ENCODE results near the gene C2orf42.
A peak's percentile ranks its signal among the peaks of the same experiment; 100 is the strongest.
"Not testable (repeated sequence)": the region's sequence is repeated elsewhere in the genome, so short reads cannot be mapped to it uniquely, and the experiment has no call there.

C2orf42 gene

DNA sequence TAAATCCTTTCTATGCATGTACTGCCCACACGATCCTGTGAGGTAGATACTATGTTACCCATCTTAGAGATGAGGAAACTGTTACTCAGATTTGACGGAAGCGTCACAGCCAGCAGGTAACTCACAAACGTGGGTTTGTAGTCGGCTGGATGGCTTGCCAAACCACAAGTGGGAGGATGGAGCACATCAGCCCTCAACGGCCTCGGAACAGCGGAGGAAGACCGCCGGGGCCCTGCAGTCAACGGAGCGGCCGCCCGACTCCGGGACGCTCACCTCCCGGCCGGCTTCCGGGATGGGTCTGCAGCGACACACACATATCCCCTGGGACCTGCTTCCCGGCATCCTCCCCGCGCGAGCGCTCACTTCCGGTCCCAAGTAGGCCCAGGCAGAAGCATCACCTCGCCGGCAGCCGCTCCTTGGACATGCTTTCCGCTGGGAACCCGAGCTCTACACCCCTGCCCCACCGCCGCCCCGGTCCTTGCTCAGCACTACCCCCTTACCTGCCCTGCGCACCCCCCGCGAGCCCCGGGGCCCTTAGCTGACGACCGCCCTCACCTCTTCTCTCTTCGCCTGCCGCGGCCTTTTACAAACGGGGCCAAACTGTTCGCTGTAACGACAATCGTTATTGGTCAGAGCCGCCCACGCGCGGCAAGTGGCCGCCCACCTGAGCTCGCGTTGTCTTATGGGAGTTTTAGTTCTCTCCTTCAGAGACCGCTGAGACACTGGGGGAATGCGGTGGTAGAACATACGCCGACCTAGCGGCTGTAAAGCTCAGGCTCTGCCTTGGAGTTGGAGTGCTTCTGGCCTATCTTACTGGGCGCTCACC lies at the start of gene C2orf42:
TSS of gene C2orf42 (minus strand) at position 602 of the 826 bp plus-strand sequence. CDS start 9,034 bp downstream, outside the sequence.
- peak within 1 kb of the TSS; percentile 88 for H3K4me3 ChIP-seq (ENCODE audit: low read length)
- TF ChIP-seq ZNF274 (IDR thresholded peaks at IDR 0.05; ENCODE audit: low read depth, low read length), result no peak

GRCh38 chr2:70240599-70240998 lies 49.8 kb upstream of the C2orf42 start:
- no peak for TF ChIP-seq ZNF274 (IDR thresholded peaks at IDR 0.05; ENCODE audit: low read depth, low read length)
- H3K4me3 ChIP-seq (ENCODE audit: low read length), result no peak overlapping the region

- no peak overlapping the region for H3K4me3 ChIP-seq (ENCODE audit: low read length)
- TF ChIP-seq ZNF274 (IDR thresholded peaks at IDR 0.05; ENCODE audit: low read depth, low read length), result no peak
Measured at GRCh38 chr2:70233926-70234325, 43.1 kb upstream of the C2orf42 start.

DNA sequence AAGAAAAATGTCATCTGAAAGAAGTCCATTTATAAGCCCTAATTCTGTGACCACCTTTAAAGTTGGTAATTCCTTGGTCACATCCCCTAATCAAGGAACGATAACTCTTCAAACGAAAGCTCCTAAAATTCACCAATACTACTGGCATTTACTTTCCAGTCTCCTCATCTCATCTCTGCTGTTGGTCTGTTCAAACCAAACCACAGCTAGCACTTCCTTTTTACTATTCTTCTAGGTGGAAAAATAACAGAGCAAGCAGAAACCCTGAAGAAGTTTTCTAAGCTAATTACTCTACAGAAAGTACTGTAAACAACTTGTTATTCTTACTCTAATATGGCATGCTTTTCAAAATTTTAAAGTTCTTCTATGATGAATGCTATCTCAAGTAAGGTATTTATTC lies 36.0 kb upstream of the C2orf42 start:
- no peak overlapping the region for H3K4me3 ChIP-seq (ENCODE audit: low read length)
- TF ChIP-seq ZNF274 (IDR thresholded peaks at IDR 0.05; ENCODE audit: low read depth, low read length), result no peak

GRCh38 chr2:70223305-70223704 lies 32.5 kb upstream of the C2orf42 start:
- not testable (repeated sequence) for H3K4me3 ChIP-seq (ENCODE audit: low read length)

DNA sequence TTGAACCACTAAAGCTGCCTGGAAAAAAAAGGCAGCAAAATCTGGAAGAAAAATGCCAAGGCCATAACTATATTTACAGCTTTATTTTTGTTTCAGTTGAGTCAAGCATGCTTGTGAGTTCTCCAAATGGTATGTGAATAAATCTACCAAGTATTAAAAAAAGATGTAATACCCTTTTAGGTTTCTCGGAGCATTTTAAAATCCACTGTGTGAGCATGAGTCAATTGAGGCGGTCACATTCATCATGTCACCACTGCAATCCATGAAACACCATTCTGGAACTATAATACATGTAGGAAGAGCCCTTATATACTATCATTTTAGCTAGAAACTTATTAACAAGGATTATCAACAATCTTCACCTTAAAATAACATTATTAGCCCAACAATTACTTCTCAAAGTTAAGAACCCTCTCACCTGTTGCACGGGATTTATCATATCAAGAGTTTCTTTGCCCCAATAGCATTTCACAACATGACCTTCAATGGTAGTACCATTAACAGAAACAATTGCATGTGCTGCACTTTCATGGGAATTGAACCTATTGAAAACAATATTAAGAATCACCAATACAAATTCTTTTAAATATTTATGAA lies 24.2 kb upstream of the C2orf42 start:
- H3K4me3 ChIP-seq (ENCODE audit: low read length), result no peak overlapping the region
- TF ChIP-seq ZNF274 (IDR thresholded peaks at IDR 0.05; ENCODE audit: low read depth, low read length), result no peak

- no peak for TF ChIP-seq ZNF274 (IDR thresholded peaks at IDR 0.05; ENCODE audit: low read depth, low read length)
- H3K4me3 ChIP-seq (ENCODE audit: low read length), result no peak overlapping the region
Measured at GRCh38 chr2:70214365-70214764, 23.5 kb upstream of the C2orf42 start.

DNA sequence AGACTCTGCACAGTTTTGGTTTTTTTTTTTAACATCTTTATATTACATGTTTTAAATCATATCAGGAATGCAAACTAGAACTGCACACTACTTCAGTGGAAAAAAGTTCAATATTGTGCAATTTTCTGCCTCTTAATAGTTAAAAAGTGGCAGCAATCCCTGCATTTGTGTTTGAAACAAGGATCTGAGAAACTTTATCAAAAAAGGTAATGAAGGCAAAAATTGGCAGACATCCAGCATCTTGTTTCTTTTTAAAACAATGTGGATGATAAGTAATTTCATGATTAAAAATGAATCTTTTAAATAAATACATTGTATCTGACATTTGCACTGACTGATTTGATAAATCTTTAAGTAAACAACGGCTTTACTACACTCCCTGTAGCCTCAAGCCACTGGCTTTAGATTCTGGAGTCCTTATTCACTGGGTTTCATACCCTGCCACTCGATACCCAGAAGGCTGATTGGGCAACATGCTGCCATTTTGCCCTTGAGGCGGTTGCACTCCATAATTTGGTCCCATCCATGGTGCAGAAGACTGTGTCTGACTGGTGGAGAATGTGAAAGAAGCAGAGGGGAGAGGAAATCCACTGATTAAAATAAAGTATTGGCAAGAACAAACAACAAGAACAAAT lies 21.6 kb upstream of the C2orf42 start:
- H3K4me3 ChIP-seq (ENCODE audit: low read length), result no peak overlapping the region
- TF ChIP-seq ZNF274 (IDR thresholded peaks at IDR 0.05; ENCODE audit: low read depth, low read length), result no peak

DNA sequence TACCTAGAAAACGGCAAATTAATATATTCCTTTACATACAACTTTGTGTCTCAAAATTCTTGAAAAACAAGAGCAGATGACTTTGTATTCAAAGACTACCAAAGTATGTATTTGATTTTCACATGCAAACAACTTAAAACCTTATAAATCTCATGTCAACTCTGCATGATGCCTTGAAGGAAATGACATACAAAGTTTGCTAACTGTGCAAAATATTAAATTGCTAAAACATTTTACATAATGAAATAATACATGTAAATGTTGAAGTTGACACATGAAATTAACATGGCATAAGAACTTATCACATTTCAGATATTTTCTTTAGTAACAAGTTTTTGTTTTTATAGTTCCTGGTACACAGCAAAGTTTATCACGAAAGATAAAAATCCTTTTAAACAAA lies 20.8 kb upstream of the C2orf42 start:
- TF ChIP-seq ZNF274 (IDR thresholded peaks at IDR 0.05; ENCODE audit: low read depth, low read length), result no peak
- H3K4me3 ChIP-seq (ENCODE audit: low read length), result no peak overlapping the region

DNA sequence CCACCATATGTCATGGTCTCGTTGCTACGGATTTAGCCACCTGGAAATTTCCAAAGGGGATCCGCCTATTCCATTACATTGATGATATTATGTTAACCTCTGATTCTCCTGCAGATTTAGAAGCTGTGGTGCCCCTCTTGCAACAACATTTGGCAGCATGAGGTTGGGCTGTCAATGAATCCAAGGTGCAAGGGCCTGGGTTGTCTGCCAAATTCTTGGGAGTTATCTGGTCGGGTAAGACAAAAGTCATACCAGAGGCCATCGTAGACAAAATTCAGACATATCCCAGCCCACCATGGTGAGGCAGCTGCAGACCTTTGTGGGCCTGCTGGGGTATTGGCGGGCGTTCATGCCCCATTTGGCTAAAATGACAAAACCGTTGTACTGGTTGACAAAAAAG lies 13.6 kb upstream of the C2orf42 start:
- no peak overlapping the region for H3K4me3 ChIP-seq (ENCODE audit: low read length)
- TF ChIP-seq ZNF274 (IDR thresholded peaks at IDR 0.05; ENCODE audit: low read depth, low read length), result no peak

- TF ChIP-seq ZNF274 (IDR thresholded peaks at IDR 0.05; ENCODE audit: low read depth, low read length), result no peak
- no peak overlapping the region for H3K4me3 ChIP-seq (ENCODE audit: low read length)
Measured at GRCh38 chr2:70203086-70203485, 12.3 kb upstream of the C2orf42 start.

DNA sequence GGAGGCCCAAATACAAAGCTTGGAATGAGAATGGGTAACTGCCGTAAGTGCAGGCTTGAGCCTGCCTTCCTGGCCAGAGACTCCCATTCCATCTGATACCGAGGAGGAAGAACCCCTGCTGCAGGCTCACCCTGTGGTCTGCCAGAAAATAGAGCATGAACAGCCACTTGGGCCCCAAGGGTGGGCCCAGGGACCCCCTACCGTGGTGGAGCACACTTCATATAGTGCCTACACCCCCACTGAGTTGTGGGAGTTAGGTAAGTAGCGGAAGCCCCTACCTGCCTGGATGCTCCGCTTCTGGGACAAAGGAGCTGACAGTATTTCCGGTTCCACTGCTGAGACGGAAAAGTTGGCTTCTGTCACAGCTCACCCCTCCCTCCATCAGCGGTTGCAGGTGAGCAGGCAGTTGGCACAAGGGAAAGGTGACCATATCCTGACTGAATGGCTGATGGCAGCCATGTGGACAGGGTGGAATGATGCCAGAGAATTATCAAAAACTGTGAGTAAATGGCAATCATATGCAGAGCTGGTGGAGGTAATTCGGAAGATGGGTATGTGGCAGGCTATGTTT lies 11.5 kb upstream of the C2orf42 start:
- TF ChIP-seq ZNF274 (IDR thresholded peaks at IDR 0.05; ENCODE audit: low read depth, low read length), result no peak
- no peak overlapping the region for H3K4me3 ChIP-seq (ENCODE audit: low read length)

- TF ChIP-seq ZNF274 (IDR thresholded peaks at IDR 0.05; ENCODE audit: low read depth, low read length), result no peak
- no peak overlapping the region for H3K4me3 ChIP-seq (ENCODE audit: low read length)
Measured at GRCh38 chr2:70201831-70202230, 11.0 kb upstream of the C2orf42 start.

GRCh38 chr2:70201225-70201768 lies 10.5 kb upstream of the C2orf42 start:
- H3K4me3 ChIP-seq (ENCODE audit: low read length), result no peak overlapping the region
- TF ChIP-seq ZNF274 (IDR thresholded peaks at IDR 0.05; ENCODE audit: low read depth, low read length), result no peak
